Body of pancreas (tissue), 4 donors: ENCODE results near the gene WARS2. TPM values are rescaled to one million over a fixed set of nuclear protein-coding genes. Genes with fewer than 3 reads are reported as not detected.

ENCODE experiments used
- ATAC-seq: fragments of 150-250 bp; one replicate; pipeline ENCODE4 v1.9.1; 2016
- DNase-seq, 4 donors: peaks; one replicate each; pipeline ENCODE4 v3.0.0-alpha.2; 2019
- H3K27ac ChIP-seq, 4 donors: fragments of 200-600 bp; sonication (generic); 1 replicate in 3 of 4; 2 replicates in 1 of 4; pipeline versions ENCODE4 v1.5.1 to v1.6.1; 2016 to 2019; ENCODE audit warnings: mild to moderate bottlenecking in 1 of 4, mixed read lengths in 1 of 4, moderate library complexity in 1 of 4
- H3K27me3 ChIP-seq, 2 donors: fragments of 200-600 bp; sonication (generic); one replicate each; pipeline ENCODE4 v1.6.0; 2016; ENCODE audit warnings: mild to moderate bottlenecking in 1 of 2
- H3K36me3 ChIP-seq, 2 donors: fragments of 200-600 bp; sonication (generic); replicated peaks in 1 of 2; 2 replicates each; pipeline ENCODE4 v1.5.1; 2016; ENCODE audit warnings: low read depth in 2 of 2; ENCODE audit not compliant: insufficient read depth in 1 of 2
- H3K4me1 ChIP-seq: fragments of 200-600 bp; sonication (generic); one replicate; pipeline ENCODE4 v1.6.0; 2016
- H3K4me3 ChIP-seq, 2 donors: fragments of 200-600 bp; sonication (generic); 1 replicate in 1 of 2; 2 replicates in 1 of 2; pipeline ENCODE4 v1.5.1; 2016 to 2019
- H3K9me3 ChIP-seq, 3 donors: fragments of 200-600 bp; sonication (generic); 1 replicate in 2 of 3; 2 replicates in 1 of 3; pipeline ENCODE4 v1.5.1; 2016
- CTCF ChIP-seq, 7 experiments: fragments of 450-650 bp in 4 of 7; fragments of 200-600 bp in 3 of 7; sonication (generic) in 3 of 7; IDR thresholded peaks; one replicate each; pipeline ENCODE4 v1.5.1; 2016 to 2019; ENCODE audit warnings: antibody characterized with exemption in 7 of 7
- POLR2A ChIP-seq, 3 donors: fragments of 450-650 bp; IDR thresholded peaks; one replicate each; pipeline ENCODE4 v1.6.1; 2016; ENCODE audit warnings: antibody characterized with exemption in 3 of 3, mild to moderate bottlenecking in 2 of 3
- WGBS, 2 donors: methylation state at CpG; one replicate each; pipeline ENCODE4 v1.1.5; 2017; 5-methylcytosine and 5-hydroxymethylcytosine counted together
- intact Hi-C: fragments of 100-400 bp; cut with DNase I; formaldehyde crosslinking; loops from one replicate; pipeline ENCODE4 v1.15.1; 2023
- total RNA-seq, 2 donors: library from RNA; depleted of rRNA; stranded (reverse); fragments of >200 nt; gene quantifications; one replicate each; pipeline ENCODE4 v1.1.0, GENCODE V29; 2016

The WARS2 gene
- total RNA-seq, 2 donors from 2014 or later: 4.9 to 11.7 TPM

- no peak for ATAC-seq
- Histone ChIP-seq H3K4me1 (no peaks in the 10 kb centered on the region), H3K27me3 (no peaks in the 10 kb centered on the region), H3K36me3 (no peaks in the 10 kb centered on the region), H3K9me3 (no peaks in the 10 kb centered on the region), H3K27ac (no peak overlapping the region), H3K4me3 (no peak overlapping the region)
- intact Hi-C loops: no loop called here
- WGBS, 2 donors: 59 to 67% methylated on average over 2 of the region's 2 CpGs
- no peak for DNase-seq
- TF ChIP-seq POLR2A (IDR thresholded peaks at IDR 0.05) (no peak), CTCF (IDR thresholded peaks at IDR 0.05) (no peak)
Measured at GRCh38 chr1:119086830-119087229, 53.6 kb downstream of the WARS2 start.

- Histone ChIP-seq H3K27me3 (no peaks in the 10 kb centered on the region), H3K9me3 (no peaks in the 10 kb centered on the region), H3K36me3 (no peaks in the 10 kb centered on the region), H3K4me1 (no peaks in the 10 kb centered on the region), H3K27ac (no peak overlapping the region), H3K4me3 (no peak overlapping the region)
- intact Hi-C loops: no loop called here
- WGBS, 2 donors: 85 to 96% methylated on average over 10 of the region's 10 CpGs
- no peak for ATAC-seq
- no peak for DNase-seq
- TF ChIP-seq POLR2A (IDR thresholded peaks at IDR 0.05) (no peak), CTCF (IDR thresholded peaks at IDR 0.05) (no peak)
Measured at GRCh38 chr1:119084798-119085197, 55.7 kb downstream of the WARS2 start.

- H3K4me3 ChIP-seq: no peak overlapping the region
- no peaks in the 10 kb centered on the region for H3K27me3 ChIP-seq
- DNase-seq (no peak), ATAC-seq (no peak)
- no peak overlapping the region for H3K27ac ChIP-seq
- TF ChIP-seq POLR2A (IDR thresholded peaks at IDR 0.05): no peak
- no peak for TF ChIP-seq CTCF (IDR thresholded peaks at IDR 0.05)
- no peaks in the 10 kb centered on the region for H3K36me3 ChIP-seq
- no peaks in the 10 kb centered on the region for H3K4me1 ChIP-seq
- intact Hi-C loops: no loop called here
- 80 to 90% methylated on average over 6 of the region's 6 CpGs for WGBS, 2 donors
- no peaks in the 10 kb centered on the region for H3K9me3 ChIP-seq
Measured at GRCh38 chr1:119083980-119084379, 56.5 kb downstream of the WARS2 start.

- Histone ChIP-seq H3K4me1 (no peaks in the 10 kb centered on the region), H3K27ac (no peak overlapping the region), H3K36me3 (no peaks in the 10 kb centered on the region), H3K9me3 (no peaks in the 10 kb centered on the region), H3K27me3 (no peaks in the 10 kb centered on the region), H3K4me3 (no peak overlapping the region)
- intact Hi-C loops: no loop called here
- WGBS, 2 donors: 96% methylated on average over 1 of the region's 1 CpG
- no peak for ATAC-seq
- no peak for DNase-seq
- no peak for TF ChIP-seq POLR2A (IDR thresholded peaks at IDR 0.05)
- TF ChIP-seq CTCF (IDR thresholded peaks at IDR 0.05): no peak
Measured at GRCh38 chr1:119083479-119083878, 57.0 kb downstream of the WARS2 start.

GRCh38 chr1:119081700-119082099 is 58.8 kb downstream of the WARS2 start:
- H3K9me3 ChIP-seq: no peaks in the 10 kb centered on the region
- TF ChIP-seq CTCF (IDR thresholded peaks at IDR 0.05) (no peak), POLR2A (IDR thresholded peaks at IDR 0.05) (no peak)
- intact Hi-C loops: no loop called here
- ATAC-seq (no peak), DNase-seq (no peak)
- H3K27me3 ChIP-seq: no peaks in the 10 kb centered on the region
- H3K27ac ChIP-seq: no peak overlapping the region
- H3K4me3 ChIP-seq: no peak overlapping the region
- no peaks in the 10 kb centered on the region for H3K4me1 ChIP-seq
- no peaks in the 10 kb centered on the region for H3K36me3 ChIP-seq
- WGBS, 2 donors: 83 to 91% methylated on average over 3 of the region's 3 CpGs
